T-helper 1 cell treated with Interleukin-12 subunit alpha and Interleukin-12 subunit beta and Interleukin-4 antibody, amounts not matched to agents 30 μg/mL and 1 μg/mL, for 36 hours (primary cell): ENCODE measurements around the gene RECQL5.

ENCODE experiments used
- H3K27ac Mint-ChIP-seq: one replicate; pipeline ENCODE4 v1.8.0; 2021; ENCODE audit warnings: mild to moderate bottlenecking, mixed read lengths
- H3K27me3 Mint-ChIP-seq: one replicate; pipeline ENCODE4 v1.8.0; 2021; ENCODE audit warnings: low read depth, mixed read lengths
- H3K36me3 Mint-ChIP-seq: one replicate; pipeline ENCODE4 v1.8.0; 2021; ENCODE audit warnings: low read depth, mixed read lengths
- H3K4me1 Mint-ChIP-seq: one replicate; pipeline ENCODE4 v1.8.0; 2021; ENCODE audit warnings: low read depth, mixed read lengths
- H3K4me3 Mint-ChIP-seq: one replicate; pipeline ENCODE4 v1.8.0; 2021; ENCODE audit warnings: mild to moderate bottlenecking, moderate library complexity, mixed read lengths
- H3K9me3 Mint-ChIP-seq: one replicate; pipeline ENCODE4 v1.8.0; 2021; ENCODE audit warnings: mixed read lengths

Gene RECQL5

GRCh38 chr17:75693500-75694481, 26.8 kb upstream of the RECQL5 start:
- no peak overlapping the region for H3K27ac Mint-ChIP-seq

DNA sequence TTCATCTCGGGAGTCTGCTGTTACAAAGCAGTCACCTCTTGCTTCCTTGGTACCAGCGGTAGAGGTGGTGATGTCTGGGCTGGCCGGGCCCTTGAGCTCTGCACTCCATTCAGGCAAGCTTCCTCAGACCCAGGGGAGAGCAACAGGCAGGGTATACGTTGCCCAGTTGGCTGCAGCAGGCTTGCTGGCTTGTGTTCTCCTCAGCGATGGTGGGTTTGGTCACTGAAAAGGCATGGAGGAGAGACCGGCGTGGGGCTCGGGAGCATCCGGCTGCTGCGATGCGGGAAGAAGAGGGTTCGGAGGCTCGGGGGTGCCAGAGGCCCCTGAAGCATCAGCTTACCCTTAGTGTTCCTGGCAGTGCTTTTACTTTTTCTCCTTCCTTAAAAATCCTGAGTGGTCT, 26.0 kb upstream of the RECQL5 start:
- H3K9me3 Mint-ChIP-seq = no peaks in the 10 kb centered on the region
- no peaks in the 10 kb centered on the region for H3K27me3 Mint-ChIP-seq
- peaks cover 41% of the 10 kb centered on the region for H3K4me1 Mint-ChIP-seq
- peaks cover 12% of the 10 kb centered on the region for H3K36me3 Mint-ChIP-seq
- no peak overlapping the region for H3K27ac Mint-ChIP-seq
- H3K4me3 Mint-ChIP-seq = no peak overlapping the region

More at GRCh38 chr17:75693500-75694481, 26.8 kb upstream of the RECQL5 start:
- H3K4me3 Mint-ChIP-seq = no peak overlapping the region
- H3K36me3 Mint-ChIP-seq = peaks cover 10% of the 10 kb centered on the region
- no peaks in the 10 kb centered on the region for H3K9me3 Mint-ChIP-seq
- H3K4me1 Mint-ChIP-seq = peaks cover 35% of the 10 kb centered on the region
- no peaks in the 10 kb centered on the region for H3K27me3 Mint-ChIP-seq

- Mint-ChIP-seq H3K4me3 (no peak overlapping the region), H3K4me1 (peaks cover 45% of the 10 kb centered on the region), H3K9me3 (no peaks in the 10 kb centered on the region), H3K36me3 (peaks cover 13% of the 10 kb centered on the region), H3K27ac (peak overlapping the region; percentile 62), H3K27me3 (no peaks in the 10 kb centered on the region)
Measured at GRCh38 chr17:75691801-75692626, 25.1 kb upstream of the RECQL5 start.

GRCh38 chr17:75691371-75691791, 24.4 kb upstream of the RECQL5 start:
- Mint-ChIP-seq H3K27me3 (no peaks in the 10 kb centered on the region), H3K27ac (peak overlapping the region; percentile 62), H3K9me3 (no peaks in the 10 kb centered on the region), H3K36me3 (peaks cover 13% of the 10 kb centered on the region), H3K4me3 (no peak overlapping the region), H3K4me1 (peaks cover 45% of the 10 kb centered on the region)

DNA sequence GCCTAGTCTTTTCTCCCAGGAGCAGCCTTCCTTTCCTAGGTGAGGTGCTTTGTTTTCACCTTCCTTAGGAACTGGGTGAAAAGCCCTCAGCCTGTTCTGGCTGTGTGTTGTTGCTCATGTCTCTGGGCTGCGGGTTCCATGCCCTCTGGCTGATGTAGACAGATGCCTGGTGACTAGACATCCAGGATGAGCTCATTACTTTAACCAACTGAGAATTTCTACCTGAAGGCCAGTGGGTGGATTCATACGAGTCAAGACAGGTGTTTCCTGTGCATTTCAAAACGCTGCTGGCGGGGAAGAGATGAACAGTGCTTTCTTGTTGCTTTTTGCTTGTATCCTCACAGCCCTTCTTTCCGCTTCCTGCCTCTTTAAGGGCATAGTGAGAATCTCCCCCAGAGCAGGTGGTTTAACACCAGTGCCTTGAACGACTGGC, 22.5 kb upstream of the RECQL5 start:
- Mint-ChIP-seq H3K27ac (peak overlapping the region; percentile 85), H3K4me1 (peaks cover 54% of the 10 kb centered on the region), H3K27me3 (no peaks in the 10 kb centered on the region), H3K4me3 (peak overlapping the region; percentile 66), H3K9me3 (no peaks in the 10 kb centered on the region), H3K36me3 (peaks cover 15% of the 10 kb centered on the region)

GRCh38 chr17:75688209-75688825, 21.4 kb upstream of the RECQL5 start:
- Mint-ChIP-seq H3K4me3 (peak overlapping the region; percentile 66), H3K36me3 (peaks cover 15% of the 10 kb centered on the region), H3K9me3 (no peaks in the 10 kb centered on the region), H3K4me1 (peaks cover 54% of the 10 kb centered on the region), H3K27ac (peak overlapping the region; percentile 85), H3K27me3 (no peaks in the 10 kb centered on the region)

- Mint-ChIP-seq H3K4me3 (no peak overlapping the region), H3K27ac (no peak overlapping the region), H3K4me1 (peaks cover 35% of the 10 kb centered on the region), H3K27me3 (no peaks in the 10 kb centered on the region), H3K9me3 (no peaks in the 10 kb centered on the region), H3K36me3 (peaks cover 11% of the 10 kb centered on the region)
Measured at GRCh38 chr17:75685499-75685898, 18.5 kb upstream of the RECQL5 start.

- peaks cover 11% of the 10 kb centered on the region for H3K36me3 Mint-ChIP-seq
- H3K4me3 Mint-ChIP-seq = no peak overlapping the region
- no peaks in the 10 kb centered on the region for H3K9me3 Mint-ChIP-seq
- H3K27ac Mint-ChIP-seq = no peak overlapping the region
- H3K27me3 Mint-ChIP-seq = no peaks in the 10 kb centered on the region
- H3K4me1 Mint-ChIP-seq = peaks cover 32% of the 10 kb centered on the region
Measured at GRCh38 chr17:75684924-75685323, 18.0 kb upstream of the RECQL5 start.

GRCh38 chr17:75684249-75684648, 17.3 kb upstream of the RECQL5 start:
- H3K4me3 Mint-ChIP-seq = no peak overlapping the region
- peaks cover 9% of the 10 kb centered on the region for H3K36me3 Mint-ChIP-seq
- no peaks in the 10 kb centered on the region for H3K9me3 Mint-ChIP-seq
- peaks cover 25% of the 10 kb centered on the region for H3K4me1 Mint-ChIP-seq
- H3K27ac Mint-ChIP-seq = no peak overlapping the region
- H3K27me3 Mint-ChIP-seq = no peaks in the 10 kb centered on the region

GRCh38 chr17:75683583-75683982, 16.6 kb upstream of the RECQL5 start:
- H3K36me3 Mint-ChIP-seq = peaks cover 8% of the 10 kb centered on the region
- H3K27me3 Mint-ChIP-seq = no peaks in the 10 kb centered on the region
- no peak overlapping the region for H3K4me3 Mint-ChIP-seq
- no peak overlapping the region for H3K27ac Mint-ChIP-seq
- H3K4me1 Mint-ChIP-seq = peaks cover 20% of the 10 kb centered on the region
- no peaks in the 10 kb centered on the region for H3K9me3 Mint-ChIP-seq

DNA sequence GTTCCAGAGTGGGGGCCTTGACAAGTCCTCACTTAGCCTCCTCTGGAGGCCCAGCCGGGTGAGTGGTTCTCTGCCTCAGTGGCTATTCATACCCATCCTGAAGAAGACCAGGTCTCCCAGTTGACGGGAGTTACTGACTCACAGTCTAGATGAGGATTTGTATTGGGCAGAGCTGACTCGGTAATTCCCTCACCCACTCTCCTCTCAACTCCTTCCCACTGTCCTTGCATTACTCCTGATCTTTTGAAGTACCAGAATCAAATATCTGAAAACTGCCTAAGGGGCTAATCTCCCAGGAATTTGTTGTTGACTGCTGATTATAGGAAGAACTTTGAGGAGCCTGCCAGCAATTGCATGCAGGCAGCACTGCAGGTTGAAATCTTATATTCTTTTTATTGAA, 14.3 kb upstream of the RECQL5 start:
- Mint-ChIP-seq H3K36me3 (peaks cover 3% of the 10 kb centered on the region), H3K4me3 (no peak overlapping the region), H3K4me1 (peaks cover 8% of the 10 kb centered on the region), H3K27ac (no peak overlapping the region), H3K9me3 (no peaks in the 10 kb centered on the region), H3K27me3 (no peaks in the 10 kb centered on the region)

GRCh38 chr17:75680431-75680830, 13.5 kb upstream of the RECQL5 start:
- peaks cover 5% of the 10 kb centered on the region for H3K36me3 Mint-ChIP-seq
- H3K9me3 Mint-ChIP-seq = no peaks in the 10 kb centered on the region
- no peaks in the 10 kb centered on the region for H3K27me3 Mint-ChIP-seq
- H3K4me1 Mint-ChIP-seq = peaks cover 4% of the 10 kb centered on the region
- no peak overlapping the region for H3K4me3 Mint-ChIP-seq
- H3K27ac Mint-ChIP-seq = no peak overlapping the region

- Mint-ChIP-seq H3K27me3 (no peaks in the 10 kb centered on the region), H3K4me1 (peaks cover 3% of the 10 kb centered on the region), H3K4me3 (no peak overlapping the region), H3K36me3 (peaks cover 5% of the 10 kb centered on the region), H3K9me3 (no peaks in the 10 kb centered on the region), H3K27ac (no peak overlapping the region)
Measured at GRCh38 chr17:75679706-75680211, 12.8 kb upstream of the RECQL5 start.

DNA sequence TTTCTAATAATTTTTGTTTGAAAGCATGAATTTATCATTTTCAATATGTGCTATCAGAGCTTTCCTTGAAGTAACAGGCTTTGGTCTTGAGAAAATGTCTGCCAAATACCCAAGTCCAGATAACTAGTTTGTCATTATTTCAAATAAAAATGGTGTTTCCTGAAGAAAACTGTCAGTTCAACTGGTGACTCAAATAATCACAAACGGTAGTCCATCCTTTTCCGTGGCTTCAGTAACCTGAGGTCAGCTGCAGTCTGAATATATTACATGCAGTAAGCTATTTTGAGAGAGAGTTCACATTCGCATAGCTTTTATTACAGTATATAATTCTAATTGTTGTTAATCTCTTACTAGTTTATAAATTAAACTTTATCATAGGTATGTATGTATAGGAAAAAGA, 9.5 kb upstream of the RECQL5 start:
- H3K27ac Mint-ChIP-seq = no peak overlapping the region
- H3K36me3 Mint-ChIP-seq = peaks cover 12% of the 10 kb centered on the region
- peaks cover 3% of the 10 kb centered on the region for H3K4me1 Mint-ChIP-seq
- no peaks in the 10 kb centered on the region for H3K9me3 Mint-ChIP-seq
- no peak overlapping the region for H3K4me3 Mint-ChIP-seq
- H3K27me3 Mint-ChIP-seq = no peaks in the 10 kb centered on the region
